GM19035 (cell line): Measurements from ENCODE around the gene DNAJC24.

Experiments
- ATAC-seq: cut with Tn5 transposase; IDR thresholded peaks from one replicate; pipeline ENCODE4 v1.9.1; 2021; ENCODE audit not compliant: unreplicated experiment

Gene DNAJC24

DNA sequence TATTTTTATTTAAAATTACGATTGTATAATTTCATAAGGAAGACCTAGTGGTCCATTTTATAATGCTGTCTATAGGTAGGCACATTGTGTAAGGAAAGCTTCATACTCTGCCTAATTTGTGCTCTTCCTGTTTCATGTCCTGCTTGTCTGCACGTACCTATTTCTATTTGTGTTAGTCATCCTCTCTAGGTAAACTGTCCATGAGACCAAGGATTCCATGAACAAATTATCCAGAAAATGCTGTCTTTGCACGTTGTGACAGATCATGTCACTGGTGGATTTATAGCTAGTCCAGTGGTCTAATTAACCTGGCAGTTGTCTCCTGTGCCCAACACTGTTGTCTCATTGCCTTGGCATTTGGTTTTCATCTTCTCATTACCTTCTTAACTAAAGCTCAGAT lies 44.7 kb downstream of the DNAJC24 start:
- ATAC-seq = no peak

DNA sequence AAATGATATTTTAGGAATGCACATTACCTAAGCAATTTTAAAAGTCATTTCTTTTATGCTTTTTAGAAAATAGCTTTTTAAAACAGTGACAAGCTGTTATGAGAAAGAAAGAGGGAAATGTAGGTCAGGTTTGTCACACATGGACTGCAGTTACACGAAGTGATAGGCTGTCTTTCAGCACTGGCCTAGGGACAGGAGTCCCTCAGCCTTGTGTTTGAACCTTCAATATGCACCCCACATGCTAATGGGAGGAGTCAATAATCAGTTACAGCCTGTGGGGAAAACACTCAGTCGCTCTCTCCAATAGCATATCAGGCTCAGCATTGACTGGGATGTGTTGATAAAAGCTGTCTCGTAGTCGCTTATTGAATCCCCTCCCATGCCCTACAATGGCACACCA lies 45.8 kb downstream of the DNAJC24 start:
- no peak for ATAC-seq

DNA sequence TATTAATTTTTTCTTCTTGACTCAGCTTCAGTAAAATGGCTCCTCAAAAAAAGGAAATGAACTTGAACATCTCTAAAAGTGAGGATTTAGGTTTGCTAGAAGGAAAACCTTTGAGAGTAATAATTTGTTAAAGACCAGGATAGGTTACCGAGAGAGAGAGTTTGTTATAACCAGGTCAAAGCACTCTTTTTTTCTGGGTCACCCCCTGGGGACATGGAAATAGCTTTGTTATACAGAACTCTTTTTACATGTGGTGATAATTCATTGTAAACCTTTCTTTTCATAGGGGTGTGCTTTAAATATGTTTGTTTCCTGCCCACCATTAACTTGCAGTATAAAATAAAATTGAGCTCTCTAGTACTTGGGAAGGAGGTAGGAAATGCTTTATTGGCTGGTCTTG lies 47.7 kb downstream of the DNAJC24 start:
- no peak for ATAC-seq

DNA sequence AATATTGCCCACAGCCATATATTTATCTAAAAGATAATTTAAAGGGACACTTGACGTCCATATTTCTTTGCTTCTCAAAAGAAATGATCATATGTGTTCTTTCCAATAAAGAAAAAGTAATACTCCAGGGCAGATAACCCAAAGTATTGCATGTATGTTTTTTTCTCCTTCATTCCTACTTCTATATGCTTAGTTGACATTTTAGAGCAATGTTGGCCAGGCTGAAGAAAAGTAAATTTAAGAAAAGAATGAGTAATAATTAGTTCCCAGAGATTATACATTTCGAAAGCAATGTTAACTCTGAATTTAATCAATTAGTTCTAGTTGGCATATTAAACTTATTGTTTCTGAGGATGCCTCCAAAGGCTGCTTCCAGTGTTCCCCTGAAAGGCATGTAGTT lies 48.2 kb downstream of the DNAJC24 start:
- no peak for ATAC-seq

DNA sequence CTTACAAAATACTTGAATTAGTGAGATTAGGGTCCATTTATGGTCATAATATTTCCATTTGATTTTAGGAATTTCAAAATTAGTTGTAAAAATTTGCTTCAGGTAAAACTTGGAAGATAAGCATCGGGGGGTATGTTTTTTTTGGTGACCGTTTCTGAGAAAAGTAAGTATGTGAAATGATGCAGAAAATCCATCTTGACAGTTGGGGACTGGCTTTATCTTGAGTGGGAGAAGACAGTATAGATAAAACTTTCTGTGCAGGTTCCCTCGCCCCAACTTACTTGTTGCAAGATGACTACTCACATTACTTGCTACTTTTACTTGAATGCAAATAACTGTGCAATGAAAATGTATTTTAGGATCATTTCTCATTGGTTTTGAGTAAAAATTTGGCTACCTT lies 49.5 kb downstream of the DNAJC24 start:
- no peak for ATAC-seq

DNA sequence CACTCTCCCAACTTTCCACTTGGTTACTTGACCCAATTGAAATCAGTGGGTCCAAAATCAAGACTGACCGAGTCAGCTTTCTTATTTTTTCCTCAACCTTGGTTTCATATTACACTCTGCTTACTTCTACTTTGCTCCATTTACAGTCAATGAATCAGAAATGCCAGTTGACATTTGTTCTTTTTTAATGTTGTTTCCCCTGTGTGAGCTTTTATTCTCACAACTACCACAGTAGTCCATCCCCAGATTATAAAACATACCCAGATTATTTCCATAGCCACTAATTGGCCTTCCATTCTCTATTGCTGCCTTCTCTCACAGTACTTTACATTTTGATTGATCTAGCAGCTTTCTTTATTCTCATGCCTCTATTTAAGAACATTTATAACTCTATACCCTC lies 50.0 kb downstream of the DNAJC24 start:
- no peak for ATAC-seq

DNA sequence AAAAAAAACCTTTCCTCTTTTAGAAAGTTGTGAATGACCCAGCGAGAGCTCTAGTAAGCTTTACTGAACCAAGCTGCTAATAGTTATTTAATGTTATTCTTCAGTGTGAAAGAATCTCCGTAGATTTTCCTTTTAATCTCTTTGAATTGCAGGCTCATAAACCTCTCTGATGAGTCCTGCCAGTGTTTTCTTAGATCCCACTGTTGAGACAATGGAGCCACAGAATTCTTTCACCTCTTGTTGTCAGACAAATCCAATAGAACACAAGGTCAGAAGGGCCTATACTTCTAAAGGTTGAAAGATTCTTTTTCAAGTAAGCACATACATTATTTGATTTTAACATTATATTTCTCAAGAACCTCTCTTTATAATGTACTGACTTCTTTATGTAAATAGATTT lies 52.2 kb downstream of the DNAJC24 start:
- no peak for ATAC-seq

DNA sequence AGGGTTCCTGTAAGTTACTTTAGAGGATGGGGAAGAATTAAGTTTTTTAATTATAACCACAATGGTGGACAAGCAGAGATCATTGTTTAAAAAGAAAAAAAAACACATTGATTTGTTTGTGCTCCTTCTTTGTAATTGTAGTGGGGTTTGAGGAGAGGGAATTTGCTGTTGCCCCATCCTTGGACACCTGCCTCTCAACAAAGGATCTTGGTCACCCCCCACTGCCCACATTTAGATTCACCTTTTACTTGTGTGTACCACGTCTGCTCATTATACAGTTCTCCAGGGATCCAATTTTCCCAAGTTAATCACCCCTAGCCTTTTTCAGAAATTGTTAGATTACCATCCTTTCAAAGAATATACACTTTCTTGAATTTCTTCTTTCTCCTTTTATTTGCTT lies 53.0 kb downstream of the DNAJC24 start:
- ATAC-seq = no peak

DNA sequence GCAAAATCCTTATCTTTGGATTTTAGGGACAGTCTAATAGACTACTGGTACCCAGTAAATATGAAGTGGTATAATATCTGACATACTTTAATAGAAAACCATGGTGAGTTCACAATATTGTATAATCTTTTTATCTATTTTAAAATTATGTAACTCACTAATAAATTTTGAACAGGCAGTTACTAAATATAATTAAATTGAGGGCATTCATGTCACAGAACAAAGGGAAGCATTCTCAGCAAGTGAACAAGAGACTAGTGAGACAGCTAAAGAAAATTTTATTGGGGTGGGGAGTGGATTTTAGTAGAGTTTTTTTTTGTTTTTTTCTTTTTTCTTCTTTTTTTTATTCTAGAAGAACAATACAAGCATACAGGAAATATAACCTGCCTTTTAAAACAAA lies 55.0 kb downstream of the DNAJC24 start:
- ATAC-seq = no peak

DNA sequence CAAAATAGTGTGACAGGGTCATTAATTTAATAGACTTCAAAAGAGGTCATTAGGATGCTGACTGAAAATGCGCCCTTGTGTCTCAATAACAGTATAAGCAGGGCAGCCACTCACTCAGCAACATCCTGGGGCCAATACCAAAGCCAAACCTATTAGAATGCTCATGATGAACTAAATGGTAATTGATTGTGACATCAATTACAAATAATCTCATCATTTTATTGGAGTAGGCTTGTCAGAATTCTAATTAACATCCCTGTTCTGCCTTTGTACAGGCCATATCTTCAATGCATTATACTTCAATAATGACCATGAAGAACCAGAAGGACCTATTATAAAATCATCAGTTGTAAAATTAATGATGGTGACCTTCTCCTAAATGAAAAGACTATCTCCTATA lies 64.2 kb downstream of the DNAJC24 start:
- no peak for ATAC-seq

DNA sequence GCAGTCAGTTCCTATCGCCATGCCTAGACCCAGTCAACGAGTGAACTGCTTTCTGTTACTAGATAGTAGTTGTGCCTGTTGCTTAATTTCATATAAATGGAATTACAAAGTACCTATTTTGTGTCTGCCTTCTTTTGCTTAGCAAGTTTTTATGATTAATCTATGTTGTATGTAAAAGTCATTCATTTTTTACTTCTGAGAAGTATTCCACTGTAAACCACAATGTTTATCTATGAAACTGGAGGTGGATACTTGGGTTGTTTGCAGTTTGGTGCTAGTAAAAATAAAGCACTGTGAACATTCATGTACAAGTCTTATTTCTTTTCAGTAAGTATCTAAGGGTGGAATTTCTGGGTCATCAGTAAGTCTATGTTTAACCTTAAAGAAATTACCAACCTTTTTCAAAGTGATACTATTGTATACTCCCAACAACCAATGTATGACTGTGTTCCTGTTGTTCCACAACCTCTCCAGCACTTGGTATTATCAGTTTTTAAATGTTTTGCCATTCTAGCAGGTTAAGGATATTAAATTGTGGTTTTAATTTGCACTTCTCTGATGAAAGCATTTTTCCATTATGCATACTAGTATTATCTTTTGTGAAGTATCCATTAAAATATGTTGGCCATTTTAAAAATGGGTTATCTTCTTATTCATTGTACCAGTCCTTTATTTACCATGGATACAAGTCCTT lies 68.2 kb downstream of the DNAJC24 start:
- ATAC-seq = no peak

DNA sequence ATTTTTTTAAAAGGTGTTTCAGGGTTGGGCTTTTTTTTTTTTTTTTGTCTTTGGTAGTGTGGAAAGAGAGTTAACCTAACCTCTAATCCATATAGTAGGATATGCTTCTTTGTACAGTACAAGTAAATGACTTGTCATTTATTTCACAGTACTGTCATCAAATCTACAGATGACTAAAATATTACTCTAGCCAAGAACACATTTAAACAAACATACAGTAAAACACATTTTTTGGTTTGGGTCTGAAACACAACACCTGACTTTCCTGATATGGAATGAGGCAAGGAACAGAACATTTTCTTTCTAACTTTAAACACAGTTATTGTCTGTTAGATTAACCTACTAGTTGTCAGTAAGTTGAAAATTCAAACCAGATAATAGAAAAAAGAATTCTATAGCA lies 71.6 kb downstream of the DNAJC24 start:
- ATAC-seq = no peak

DNA sequence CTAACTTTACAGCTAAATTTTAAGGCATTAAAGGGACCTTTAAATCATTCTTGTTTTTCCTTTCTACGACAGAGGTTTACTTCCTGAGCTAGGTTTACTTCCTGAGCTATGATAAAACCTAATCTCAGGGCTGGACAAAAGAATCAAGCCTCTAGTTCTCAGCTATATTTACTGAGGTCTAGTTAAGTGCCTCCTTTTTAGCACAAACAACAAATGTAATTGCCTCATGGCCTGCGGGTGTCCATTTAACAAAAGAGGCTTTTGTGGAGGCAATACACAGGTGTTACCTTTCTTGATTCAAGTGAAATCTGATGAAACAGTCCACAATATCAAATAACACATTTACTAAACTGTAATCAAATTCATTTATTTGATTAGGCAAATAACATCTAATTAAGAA lies 72.4 kb downstream of the DNAJC24 start:
- no peak for ATAC-seq

DNA sequence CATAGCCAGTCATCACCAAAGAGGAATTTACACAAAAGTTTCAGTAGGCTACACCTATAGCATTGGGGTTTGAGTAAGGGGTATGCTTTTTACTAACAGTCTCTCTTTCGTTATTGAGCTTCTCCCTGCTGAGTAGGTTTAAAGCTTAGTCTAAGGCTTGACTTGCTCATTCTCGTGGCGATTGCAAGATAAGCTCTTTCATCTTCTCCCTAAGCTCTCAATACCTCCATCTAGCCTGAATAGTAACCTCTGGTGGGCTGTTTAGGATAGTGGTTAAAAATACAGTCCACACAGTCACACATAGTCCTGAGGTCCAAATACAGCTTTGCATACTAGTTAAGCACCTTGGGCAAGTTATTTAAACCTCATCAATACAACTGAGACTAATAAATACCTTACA lies 74.1 kb downstream of the DNAJC24 start:
- no peak for ATAC-seq

DNA sequence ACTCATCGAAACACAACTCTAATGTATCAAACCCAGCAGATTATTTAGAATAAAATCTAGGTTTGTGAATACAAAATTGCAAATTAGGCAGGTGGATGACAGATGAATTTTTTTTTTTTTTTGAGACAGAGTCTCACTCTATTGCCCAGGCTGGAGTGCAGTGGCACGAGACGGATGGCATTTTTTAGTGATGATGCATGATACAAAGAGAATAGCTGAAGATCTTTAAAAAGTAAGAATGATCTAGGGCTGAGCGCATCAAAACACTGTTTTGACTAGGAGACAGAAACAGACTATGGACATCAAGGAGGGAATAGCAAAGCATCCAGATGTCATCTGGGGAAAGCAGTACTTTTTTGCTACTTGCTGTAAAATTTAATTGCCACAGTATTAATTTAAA lies 76.0 kb downstream of the DNAJC24 start:
- ATAC-seq = no peak

DNA sequence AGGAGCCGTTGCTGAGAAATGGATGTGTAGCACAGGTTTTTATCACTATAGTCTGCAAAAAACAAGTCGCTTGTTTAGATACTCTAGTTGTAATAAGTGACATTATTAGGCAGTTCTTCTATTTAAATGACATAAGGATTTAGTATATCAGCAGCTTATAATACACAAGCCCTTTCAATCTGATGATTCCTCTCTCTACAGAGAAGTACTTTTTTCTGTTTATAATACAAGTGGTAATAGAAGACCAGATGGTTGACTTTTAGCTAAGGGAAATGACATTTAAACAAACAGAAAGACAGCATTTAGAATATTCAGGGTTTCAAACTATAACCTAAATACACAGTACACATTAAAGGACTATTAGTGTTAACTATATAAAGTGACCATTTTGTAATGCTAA lies 79.4 kb downstream of the DNAJC24 start:
- ATAC-seq = no peak

DNA sequence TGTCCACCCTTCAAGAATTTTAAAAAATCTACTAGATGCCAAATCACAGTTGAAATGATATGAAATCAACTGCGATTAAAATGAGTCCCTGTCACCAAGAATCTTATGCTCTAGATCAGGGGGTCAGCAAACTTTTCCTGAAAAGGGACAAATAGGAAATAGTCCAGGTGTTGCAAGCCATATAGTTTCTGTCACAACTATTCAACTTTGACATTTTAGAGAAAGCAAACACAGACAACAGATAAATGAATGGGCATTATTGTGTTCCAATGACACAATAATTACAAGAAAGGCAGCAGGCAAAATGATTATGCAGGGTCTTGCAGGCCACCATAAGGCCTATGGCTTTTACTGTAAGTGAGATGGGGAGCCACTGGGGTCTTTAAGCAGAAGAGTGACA lies 81.2 kb downstream of the DNAJC24 start:
- ATAC-seq = no peak

DNA sequence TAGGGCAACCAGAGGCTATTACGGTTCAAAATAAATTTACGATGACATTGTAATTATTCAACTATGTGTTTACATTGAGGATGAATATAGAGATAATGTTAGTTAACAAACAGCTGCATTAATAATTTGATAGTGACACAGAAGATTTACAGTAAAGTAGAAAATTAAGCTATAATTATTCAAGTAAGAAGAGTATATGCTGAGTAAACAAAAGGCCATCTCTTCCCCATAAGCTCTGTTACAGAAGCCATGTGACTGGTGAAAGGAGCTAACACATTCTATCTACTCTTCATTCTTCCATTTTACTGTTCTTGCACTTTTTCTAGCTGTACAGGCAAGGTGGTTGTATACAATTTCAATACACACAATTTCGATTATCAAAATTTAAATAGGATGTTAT lies 85.5 kb downstream of the DNAJC24 start:
- no peak for ATAC-seq

DNA sequence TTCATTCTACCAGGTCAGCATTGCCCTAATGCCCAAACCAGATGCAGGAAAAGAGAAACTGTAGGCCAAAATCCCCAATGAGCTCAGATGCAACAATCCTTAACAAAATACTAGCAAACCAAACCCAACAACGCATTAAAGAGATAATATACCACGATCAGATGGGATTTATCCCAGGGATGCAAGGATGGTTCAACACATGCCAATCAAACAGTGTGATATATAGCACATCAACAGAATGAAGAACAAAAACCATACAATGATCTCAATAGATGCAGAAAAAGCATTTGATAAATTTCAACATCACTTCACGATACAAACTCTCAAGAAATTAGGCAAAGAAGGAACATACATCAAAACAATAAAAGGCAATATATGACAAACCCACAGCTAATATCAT lies 94.8 kb downstream of the DNAJC24 start:
- ATAC-seq = no peak

DNA sequence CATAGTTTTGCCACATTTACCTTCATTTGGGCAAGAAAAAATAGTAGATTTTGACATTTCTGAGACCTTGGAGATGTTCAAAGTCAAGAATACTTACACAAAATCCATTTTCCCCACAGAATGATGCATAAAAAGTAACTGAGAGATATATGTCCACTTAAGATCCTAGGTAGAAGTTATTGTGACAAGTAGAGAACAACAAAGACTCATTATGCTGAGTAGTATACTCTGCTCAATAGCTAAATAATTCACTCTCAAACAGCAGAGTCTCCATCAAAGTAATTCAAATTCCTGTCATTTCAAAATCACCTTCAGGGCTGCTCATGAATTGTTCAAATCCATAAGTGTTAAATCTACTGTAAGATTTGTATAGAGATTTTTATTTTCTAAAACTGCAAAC lies 104.4 kb downstream of the DNAJC24 start:
- no peak for ATAC-seq

DNA sequence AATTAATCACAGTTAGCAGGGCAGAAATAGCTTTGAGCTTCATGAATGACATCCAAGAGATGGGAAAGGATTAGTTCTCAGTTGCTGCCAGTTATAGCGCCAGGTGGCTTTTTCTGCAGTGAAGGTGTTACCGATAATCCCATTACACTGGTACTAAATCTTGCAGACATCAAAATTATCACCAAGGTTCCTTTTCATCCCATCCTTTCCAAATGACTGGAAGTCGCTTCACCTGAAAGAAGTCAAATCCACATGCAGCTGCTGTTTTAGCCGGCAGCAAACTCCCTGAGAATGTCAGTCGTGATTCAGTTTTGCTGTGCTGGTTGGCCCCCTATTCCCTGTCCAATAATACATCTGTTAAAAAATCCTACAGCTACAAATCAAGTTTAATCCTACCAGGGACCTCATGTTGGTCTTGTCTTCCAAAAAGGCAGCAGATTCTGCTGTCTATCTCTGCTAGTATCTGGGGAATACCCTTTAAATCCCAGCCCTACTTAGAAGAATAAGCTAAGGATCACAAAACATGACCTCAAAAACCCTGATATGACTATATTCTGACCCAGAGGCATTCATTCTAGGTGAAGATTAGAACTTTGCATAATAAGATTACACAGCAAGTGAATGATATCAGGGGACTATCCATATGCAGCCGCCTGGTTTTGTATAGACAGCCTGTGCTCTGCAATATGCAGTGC lies 108.0 kb downstream of the DNAJC24 start:
- no peak for ATAC-seq

DNA sequence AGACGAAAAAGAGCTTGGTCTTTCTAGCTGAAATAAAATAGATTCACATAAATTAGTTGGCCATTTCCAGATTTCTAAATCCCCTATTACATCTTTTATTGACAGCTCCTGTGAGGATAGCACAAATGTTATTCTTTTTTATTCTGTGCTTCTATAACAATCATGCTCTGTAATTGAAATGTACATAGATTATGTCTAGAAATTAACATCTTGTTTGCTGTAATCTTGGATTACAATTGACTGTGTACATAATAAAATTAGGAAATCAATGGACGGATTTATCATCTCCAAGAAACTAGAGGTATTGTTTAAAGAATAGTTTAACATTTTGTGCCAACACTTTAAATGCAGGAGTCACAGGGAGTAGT lies 108.5 kb downstream of the DNAJC24 start:
- no peak for ATAC-seq

DNA sequence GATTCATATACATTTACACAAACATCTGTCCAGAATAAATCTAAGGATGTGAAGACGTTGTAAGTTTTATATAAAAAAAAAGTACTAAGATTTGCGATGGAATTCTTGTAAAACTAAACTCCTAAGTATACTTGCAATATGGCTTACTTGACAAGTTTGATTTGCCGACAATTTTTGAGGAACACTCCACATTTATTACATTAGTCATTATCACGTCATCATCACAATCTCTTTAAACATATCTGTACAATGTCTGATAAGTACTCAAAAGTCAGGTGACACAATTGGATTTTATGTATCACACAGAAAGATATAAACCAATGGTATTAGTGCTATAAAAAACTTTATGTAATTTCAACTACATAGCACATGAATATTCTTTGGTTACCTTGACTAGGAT lies 109.4 kb downstream of the DNAJC24 start:
- ATAC-seq = no peak
